Testis (tissue), 3 donors: Measurements from ENCODE around the gene CREB3L4. TPM values are rescaled to one million over a fixed set of nuclear protein-coding genes. Genes with fewer than 3 reads are reported as not detected.
A peak's percentile ranks its signal among the peaks of the same experiment; 100 is the strongest.

Experiments
- DNase-seq: peaks from one replicate; pipeline ENCODE4 v3.0.0-alpha.2; 2019
- H3K27ac ChIP-seq, 2 donors: fragments of 200-600 bp; sonication (generic); one replicate each; pipeline ENCODE4 v1.5.1; 2019
- H3K27me3 ChIP-seq: fragments of 200-600 bp; sonication (generic); one replicate; pipeline ENCODE4 v1.5.1; 2019
- H3K36me3 ChIP-seq: fragments of 200-600 bp; sonication (generic); one replicate; pipeline ENCODE4 v1.5.1; 2017; ENCODE audit warnings: low read depth; ENCODE audit errors: missing control alignments
- H3K4me1 ChIP-seq: fragments of 200-600 bp; sonication (generic); one replicate; pipeline ENCODE4 v1.5.1; 2019
- H3K4me3 ChIP-seq, 2 donors: fragments of 200-600 bp; sonication (generic); one replicate each; pipeline ENCODE4 v1.5.1; 2017 to 2019
- H3K9me3 ChIP-seq: fragments of 200-600 bp; sonication (generic); one replicate; pipeline ENCODE4 v1.5.1; 2017
- POLR2A ChIP-seq: fragments of 450-650 bp; IDR thresholded peaks from one replicate; pipeline ENCODE4 v1.6.1; 2017; ENCODE audit warnings: antibody characterized with exemption, mild to moderate bottlenecking, moderate library complexity
- WGBS, 2 donors: methylation state at CpG; one replicate each; pipeline ENCODE4 v1.1.5; 2018; 5-methylcytosine and 5-hydroxymethylcytosine counted together
- intact Hi-C: fragments of 100-400 bp; cut with DNase I; formaldehyde crosslinking; loops from one replicate; pipeline ENCODE4 v1.15.1; 2023; ENCODE audit warnings: low total_unique reads
- polyA plus RNA-seq: library from polyadenylated mRNA; stranded (reverse); fragments of 350-450 nt; fragmentation: Illumina TruSeq; extraction: RNeasy Lipid Tissue Mini Kit (QIAGEN cat#74804); gene quantifications from one replicate; pipeline ENCODE4 v1.2.3, GENCODE V29; 2014; ENCODE audit warnings: low read depth, low replicate concordance; ENCODE audit not compliant: insufficient read depth
- total RNA-seq, 2 donors: library from RNA; depleted of rRNA; stranded (reverse); fragments of >200 nt; gene quantifications; one replicate each; pipeline ENCODE4 v1.2.3, GENCODE V29; 2016
- TF ChIP-seq, protein P1 (sequence below), 3 experiments: fragments of 450-650 bp in 2 of 3; fragments of 200-600 bp in 1 of 3; sonication (generic) in 1 of 3; IDR thresholded peaks; one replicate each; pipeline ENCODE4 v1.5.1; 2016 to 2019; ENCODE audit warnings: antibody characterized with exemption in 3 of 3, mild to moderate bottlenecking in 2 of 3, moderate library complexity in 1 of 3

Gene CREB3L4
- total and polyA plus RNA-seq, 3 donors from 2014 or later = 15.6 to 24.6 (median 22.2) TPM

DNA sequence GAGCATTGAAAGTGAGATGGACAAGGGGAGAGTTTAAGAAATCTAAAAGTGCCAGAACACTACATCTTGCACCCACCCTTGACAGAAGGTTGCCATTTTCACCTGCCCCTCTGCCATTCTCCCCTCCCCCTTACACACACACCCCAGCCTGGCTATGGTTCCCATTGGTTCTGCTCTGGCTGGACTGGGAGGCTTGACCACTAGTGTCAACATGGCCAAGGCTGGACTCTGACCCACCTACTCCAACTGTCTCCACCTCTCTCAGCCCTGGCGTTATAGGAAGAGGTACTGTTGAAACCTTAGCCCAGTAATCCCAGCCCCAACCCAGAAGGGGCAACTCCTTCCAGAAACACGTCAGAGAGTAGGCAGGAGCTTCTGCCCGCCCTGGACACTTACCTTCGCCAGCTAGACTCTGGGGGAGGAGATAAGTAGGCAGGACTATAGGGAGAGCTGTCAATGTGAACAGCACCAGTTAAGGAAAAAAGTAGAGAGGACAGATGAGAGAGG lies 13.8 kb upstream of the CREB3L4 start:
- Histone ChIP-seq H3K4me1 (peaks cover 23% of the 10 kb centered on the region), H3K36me3 (no peaks in the 10 kb centered on the region), H3K27ac (no peak overlapping the region), H3K9me3 (no peaks in the 10 kb centered on the region), H3K4me3 (no peak overlapping the region), H3K27me3 (no peaks in the 10 kb centered on the region)
- TF ChIP-seq, protein P1, sequence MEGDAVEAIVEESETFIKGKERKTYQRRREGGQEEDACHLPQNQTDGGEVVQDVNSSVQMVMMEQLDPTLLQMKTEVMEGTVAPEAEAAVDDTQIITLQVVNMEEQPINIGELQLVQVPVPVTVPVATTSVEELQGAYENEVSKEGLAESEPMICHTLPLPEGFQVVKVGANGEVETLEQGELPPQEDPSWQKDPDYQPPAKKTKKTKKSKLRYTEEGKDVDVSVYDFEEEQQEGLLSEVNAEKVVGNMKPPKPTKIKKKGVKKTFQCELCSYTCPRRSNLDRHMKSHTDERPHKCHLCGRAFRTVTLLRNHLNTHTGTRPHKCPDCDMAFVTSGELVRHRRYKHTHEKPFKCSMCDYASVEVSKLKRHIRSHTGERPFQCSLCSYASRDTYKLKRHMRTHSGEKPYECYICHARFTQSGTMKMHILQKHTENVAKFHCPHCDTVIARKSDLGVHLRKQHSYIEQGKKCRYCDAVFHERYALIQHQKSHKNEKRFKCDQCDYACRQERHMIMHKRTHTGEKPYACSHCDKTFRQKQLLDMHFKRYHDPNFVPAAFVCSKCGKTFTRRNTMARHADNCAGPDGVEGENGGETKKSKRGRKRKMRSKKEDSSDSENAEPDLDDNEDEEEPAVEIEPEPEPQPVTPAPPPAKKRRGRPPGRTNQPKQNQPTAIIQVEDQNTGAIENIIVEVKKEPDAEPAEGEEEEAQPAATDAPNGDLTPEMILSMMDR (IDR thresholded peaks at IDR 0.05) = no peak
- TF ChIP-seq POLR2A = no peak
- intact Hi-C loops = no loop called here
- DNase-seq = no peak
- 54 to 65% methylated on average over 4 of the region's 4 CpGs for WGBS, 2 donors

DNA sequence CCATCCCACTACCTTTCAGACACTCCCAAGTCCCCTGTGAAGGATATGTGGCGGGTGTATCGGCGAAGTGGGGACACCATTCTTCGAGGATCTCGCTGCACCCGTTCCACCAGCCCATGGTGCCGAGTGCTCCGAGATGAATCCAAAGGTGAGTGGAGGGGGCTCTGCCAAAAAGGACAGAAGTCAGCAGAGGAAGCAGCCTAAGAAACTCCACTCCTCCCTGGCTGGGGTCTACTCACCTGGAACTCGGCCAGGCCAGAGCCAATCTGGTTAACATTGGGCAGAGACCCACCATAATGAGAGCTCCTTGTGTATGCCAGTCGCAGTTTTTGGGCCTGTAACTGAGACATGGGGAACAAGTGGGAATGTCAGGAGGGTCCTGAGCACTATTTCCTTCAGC lies 12.9 kb upstream of the CREB3L4 start:
- DNase-seq = no peak
- intact Hi-C loops = no loop called here
- no peaks in the 10 kb centered on the region for H3K36me3 ChIP-seq
- no peak for TF ChIP-seq POLR2A
- TF ChIP-seq, protein P1 (IDR thresholded peaks at IDR 0.05) = no peak
- H3K4me1 ChIP-seq = peaks cover 29% of the 10 kb centered on the region
- no peak overlapping the region for H3K4me3 ChIP-seq
- no peaks in the 10 kb centered on the region for H3K9me3 ChIP-seq
- no peak overlapping the region for H3K27ac ChIP-seq
- 89 to 90% methylated on average over 10 of the region's 10 CpGs for WGBS, 2 donors
- H3K27me3 ChIP-seq = no peaks in the 10 kb centered on the region

DNA sequence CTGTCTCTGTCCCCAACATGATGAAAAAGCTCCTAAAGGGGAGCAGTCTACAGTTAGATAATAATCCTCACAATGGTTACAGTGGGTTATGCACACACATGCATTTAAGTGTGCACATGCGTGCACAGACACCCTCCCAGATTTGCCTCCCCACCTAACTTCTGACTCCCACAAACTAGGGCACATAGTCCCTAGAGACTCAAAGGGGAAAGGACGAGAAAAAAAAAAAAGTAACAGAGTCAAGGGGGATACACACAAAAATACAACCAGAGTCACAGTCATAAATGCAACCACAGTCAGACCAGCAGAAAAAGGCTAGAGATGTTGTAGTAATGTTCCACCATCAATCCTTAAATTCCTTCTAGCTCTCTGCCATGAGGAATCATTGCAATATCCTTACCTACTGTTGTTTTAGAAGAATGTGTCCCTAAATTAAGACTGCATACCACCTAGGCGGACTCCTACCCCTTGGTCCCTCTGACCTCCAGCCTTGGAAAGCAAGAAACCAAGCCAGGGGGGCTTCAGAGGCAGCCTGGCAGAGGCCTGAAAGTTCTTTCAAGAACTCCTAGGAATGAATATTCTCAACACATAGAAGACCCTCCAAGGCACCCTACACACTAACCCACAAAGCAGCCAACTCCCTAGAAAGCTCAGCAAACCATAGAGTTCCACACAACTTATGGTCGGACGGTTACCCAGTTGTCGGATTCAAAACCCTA lies 10.5 kb upstream of the CREB3L4 start:
- TF ChIP-seq, protein P1 (IDR thresholded peaks at IDR 0.05) = no peak
- no peak for TF ChIP-seq POLR2A
- Histone ChIP-seq H3K9me3 (no peaks in the 10 kb centered on the region), H3K27ac (peak overlapping the region; percentile 94 to 96), H3K4me1 (peaks cover 36% of the 10 kb centered on the region), H3K27me3 (no peaks in the 10 kb centered on the region), H3K4me3 (peak overlapping the region; percentile 94 to 99), H3K36me3 (no peaks in the 10 kb centered on the region)
- 20 to 26% methylated on average over 6 of the region's 6 CpGs for WGBS, 2 donors
- DNase-seq = no peak
- intact Hi-C loops = no loop called here

DNA sequence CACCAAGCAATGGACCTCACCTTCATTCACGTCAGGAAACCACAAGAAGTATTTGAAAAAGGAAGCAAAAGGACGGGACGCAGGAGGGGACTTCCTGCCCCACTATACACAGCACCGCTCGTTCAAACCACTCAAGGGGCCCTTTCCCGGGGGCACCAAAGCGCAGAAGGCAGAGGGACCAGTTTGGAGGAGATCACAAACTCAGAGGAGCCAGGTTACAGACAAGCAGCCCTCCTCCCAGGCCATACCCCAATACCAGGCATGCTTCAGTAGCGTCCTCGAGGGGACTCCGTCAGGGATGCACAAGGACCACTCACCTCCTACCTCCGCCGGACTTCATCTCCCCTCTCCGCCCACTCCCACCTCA lies 10.0 kb upstream of the CREB3L4 start:
- DNase-seq = peak; percentile 28
- Histone ChIP-seq H3K27me3 (no peaks in the 10 kb centered on the region), H3K4me1 (peaks cover 41% of the 10 kb centered on the region), H3K9me3 (no peaks in the 10 kb centered on the region), H3K4me3 (peak overlapping the region; percentile 94 to 99), H3K27ac (peak overlapping the region; percentile 94 to 96), H3K36me3 (no peaks in the 10 kb centered on the region)
- TF ChIP-seq, protein P1 (IDR thresholded peaks at IDR 0.05) = no peak
- TF ChIP-seq POLR2A = no peak
- intact Hi-C loops = no loop called here
- 0 to 2% methylated on average over 11 to 13 of the region's 13 CpGs for WGBS, 2 donors
